SK-N-MC (cell line): ENCODE data around the gene GABRB2.

Source experiments
- EZH2 ChIP-seq: fragments of 200-600 bp; sonication (generic); IDR thresholded peaks from one replicate; pipeline ENCODE4 v1.6.1; 2017; ENCODE audit warnings: antibody characterized with exemption
- FOXP2 ChIP-seq: optimal IDR thresholded peaks from 2 replicates; pipeline ENCODE3; 2011; ENCODE audit warnings: mild to moderate bottlenecking, moderate library complexity; ENCODE audit not compliant: insufficient read depth; ENCODE audit errors: extremely low read length, control extremely low read depth
- POLR2AphosphoS5 ChIP-seq: IDR thresholded peaks from 2 replicates; pipeline ENCODE4 v1.6.1; 2012; ENCODE audit warnings: mild to moderate bottlenecking, low read depth, low read length, borderline replicate concordance

DNA sequence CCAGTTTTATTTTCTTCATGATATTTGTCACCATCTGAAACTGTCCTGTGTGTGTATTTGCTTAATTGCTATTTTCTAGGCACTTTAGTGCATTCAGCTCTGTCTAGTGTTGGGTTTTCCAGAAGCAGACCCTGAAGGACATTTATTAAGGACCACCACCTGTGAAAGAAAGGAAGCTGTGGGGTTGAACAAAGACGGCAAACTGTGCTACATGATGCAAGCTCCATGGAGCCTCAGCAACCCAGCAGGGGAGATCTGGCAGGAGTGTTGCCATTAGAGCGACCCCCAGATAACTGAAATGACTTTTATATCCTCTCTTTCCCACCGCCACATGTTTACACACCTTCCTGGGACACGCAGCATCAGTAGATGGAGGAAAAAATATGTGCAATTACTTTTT is 125.5 kb downstream of the GABRB2 start:
- TF ChIP-seq FOXP2 = no peak
- no peak for TF ChIP-seq EZH2
- no peak for TF ChIP-seq POLR2AphosphoS5
